NCI-H524 (cell line): ENCODE data around the gene KHNYN.
A peak's percentile ranks its signal among the peaks of the same experiment; 100 is the strongest.
"Not testable (repeated sequence)": the region's sequence is repeated elsewhere in the genome, so short reads cannot be mapped to it uniquely, and the experiment has no call there.

Source experiments
- DNase-seq, 2 experiments: peaks; one replicate each; lab custom pipeline; 2025; lab: John Stamatoyannopoulos, UW

Gene KHNYN

GRCh38 chr14:24473211-24473610, 43.5 kb downstream of the KHNYN start:
- no peak for DNase-seq

GRCh38 chr14:24475261-24475660, 45.5 kb downstream of the KHNYN start:
- DNase-seq: no peak

GRCh38 chr14:24479999-24480398, 50.2 kb downstream of the KHNYN start:
- not testable (repeated sequence) for DNase-seq

GRCh38 chr14:24481622-24482324, 52.0 kb downstream of the KHNYN start:
- peak; percentile 16 to 57 for DNase-seq

- DNase-seq: not testable (repeated sequence)
Observed at GRCh38 chr14:24482699-24483303, 53.0 kb downstream of the KHNYN start.

- DNase-seq: no peak
Observed at GRCh38 chr14:24483604-24484252, 54.0 kb downstream of the KHNYN start.
